Measurements from ENCODE around the gene ATOH8.

Gene ATOH8

GRCh38 chr2:85736456-85737355, 17.1 kb upstream of the ATOH8 start:
- no peak for DNase-seq (ENCODE audit: low spot score)

- no peak for DNase-seq (ENCODE audit: low spot score)
Observed at GRCh38 chr2:85737481-85737880, 16.3 kb upstream of the ATOH8 start.

- no peak for DNase-seq (ENCODE audit: low spot score)
Observed at GRCh38 chr2:85737961-85738360, 15.8 kb upstream of the ATOH8 start.

- no peak for DNase-seq (ENCODE audit: low spot score)
Observed at GRCh38 chr2:85740193-85740592, 13.6 kb upstream of the ATOH8 start.

- no peak for DNase-seq (ENCODE audit: low spot score)
Observed at GRCh38 chr2:85741211-85741832, 12.5 kb upstream of the ATOH8 start.

- DNase-seq (ENCODE audit: low spot score) = peak; percentile 69
Observed at GRCh38 chr2:85741833-85742455, 11.8 kb upstream of the ATOH8 start.

- DNase-seq (ENCODE audit: low spot score) = no peak
Observed at GRCh38 chr2:85743304-85743978, 10.3 kb upstream of the ATOH8 start.

- DNase-seq (ENCODE audit: low spot score) = no peak
Observed at GRCh38 chr2:85744055-85744454, 9.7 kb upstream of the ATOH8 start.

GRCh38 chr2:85744741-85745601, 8.8 kb upstream of the ATOH8 start:
- no peak for DNase-seq (ENCODE audit: low spot score)

GRCh38 chr2:85745619-85746018, 8.2 kb upstream of the ATOH8 start:
- DNase-seq (ENCODE audit: low spot score) = no peak

GRCh38 chr2:85746321-85747004, 7.3 kb upstream of the ATOH8 start:
- DNase-seq (ENCODE audit: low spot score) = no peak

- no peak for DNase-seq (ENCODE audit: low spot score)
Observed at GRCh38 chr2:85747441-85747840, 6.3 kb upstream of the ATOH8 start.

GRCh38 chr2:85748039-85748734, 5.6 kb upstream of the ATOH8 start:
- no peak for DNase-seq (ENCODE audit: low spot score)

GRCh38 chr2:85748985-85749875, 4.6 kb upstream of the ATOH8 start:
- DNase-seq (ENCODE audit: low spot score) = no peak

- DNase-seq (ENCODE audit: low spot score) = peak; percentile 63
Observed at GRCh38 chr2:85750587-85751575, 2.9 kb upstream of the ATOH8 start.

GRCh38 chr2:85751627-85752026, 2.2 kb upstream of the ATOH8 start:
- no peak for DNase-seq (ENCODE audit: low spot score)

- no peak for DNase-seq (ENCODE audit: low spot score)
Observed at GRCh38 chr2:85753035-85753524, 711 bp upstream of the ATOH8 start.

Measured in kidney capillary endothelial cell (primary cell).